Fibroblast of villous mesenchyme (primary cell): ENCODE measurements around the gene TRIM17. TPM values are rescaled to one million over a fixed set of nuclear protein-coding genes. Genes with fewer than 3 reads are reported as not detected.

Source experiments
- DNase-seq: peaks from one replicate; pipeline ENCODE4 v3.0.0-alpha.2; 2010; ENCODE audit warnings: low read depth
- H3K4me3 ChIP-seq: 2 replicates; pipeline ENCODE4 v1.5.1; 2011; ENCODE audit warnings: low read depth, mild to moderate bottlenecking, low read length
- CTCF ChIP-seq: IDR thresholded peaks from 2 replicates; pipeline ENCODE4 v1.5.1; 2012; ENCODE audit warnings: low read depth, mild to moderate bottlenecking, low read length; ENCODE audit not compliant: insufficient read depth
- total RNA-seq: library from RNA; depleted of rRNA; stranded (reverse); fragments of >200 nt; gene quantifications from 2 replicates; pipeline ENCODE4 v1.2.3, GENCODE V29; 2012

The TRIM17 gene
- total RNA-seq, 1 donor, result 0.43 TPM

- H3K4me3 ChIP-seq, result no peak overlapping the region
- no peak for TF ChIP-seq CTCF
- DNase-seq, result no peak
Observed at GRCh38 chr1:228400692-228401454, 15.8 kb downstream of the TRIM17 start.

GRCh38 chr1:228400237-228400651, 16.4 kb downstream of the TRIM17 start:
- DNase-seq, result no peak

GRCh38 chr1:228399531-228400236, 17.0 kb downstream of the TRIM17 start:
- no peak for DNase-seq
- TF ChIP-seq CTCF, result no peak

More at GRCh38 chr1:228400237-228400651, 16.4 kb downstream of the TRIM17 start:
- no peak for TF ChIP-seq CTCF
- no peak overlapping the region for H3K4me3 ChIP-seq

GRCh38 chr1:228398741-228399461, 17.8 kb downstream of the TRIM17 start:
- no peak for TF ChIP-seq CTCF
- no peak for DNase-seq
- H3K4me3 ChIP-seq, result no peak overlapping the region

More at GRCh38 chr1:228399531-228400236, 17.0 kb downstream of the TRIM17 start:
- no peak overlapping the region for H3K4me3 ChIP-seq

- DNase-seq, result no peak
- no peak for TF ChIP-seq CTCF
- H3K4me3 ChIP-seq, result no peak overlapping the region
Observed at GRCh38 chr1:228397966-228398365, 18.7 kb downstream of the TRIM17 start.

GRCh38 chr1:228396770-228397662, 19.6 kb downstream of the TRIM17 start:
- no peak for TF ChIP-seq CTCF
- H3K4me3 ChIP-seq, result no peak overlapping the region

More at GRCh38 chr1:228396770-228397662, 19.6 kb downstream of the TRIM17 start:
- no peak for DNase-seq
